Hepatocyte (in vitro differentiated cells): ENCODE data around the gene FSTL3. TPM values are rescaled to one million over a fixed set of nuclear protein-coding genes. Genes with fewer than 3 reads are reported as not detected.

Experiments used
- DNase-seq: peaks from one replicate; pipeline ENCODE4 v3.0.0-alpha.2; 2016; ENCODE audit warnings: low spot score
- H2AFZ ChIP-seq: fragments of 200-600 bp; sonication (generic); 2 replicates; pipeline ENCODE4 v1.6.0; 2016; ENCODE audit warnings: antibody characterized with exemption, mild to moderate bottlenecking
- H3K27ac ChIP-seq: fragments of 200-600 bp; sonication (generic); 2 replicates; pipeline ENCODE4 v1.5.1; 2016; ENCODE audit warnings: mild to moderate bottlenecking
- H3K27me3 ChIP-seq: fragments of 200-600 bp; sonication (generic); 2 replicates; pipeline ENCODE4 v1.6.1; 2016
- H3K36me3 ChIP-seq: fragments of 200-600 bp; sonication (generic); replicated peaks from 2 replicates; pipeline ENCODE4 v1.5.1; 2016; ENCODE audit warnings: low read depth; ENCODE audit not compliant: insufficient read depth
- H3K4me1 ChIP-seq: fragments of 200-600 bp; sonication (generic); 2 replicates; pipeline ENCODE4 v1.5.1; 2016; ENCODE audit warnings: mild to moderate bottlenecking, moderate library complexity; ENCODE audit not compliant: insufficient read depth
- H3K4me2 ChIP-seq: fragments of 200-600 bp; sonication (generic); 2 replicates; pipeline ENCODE4 v1.6.0; 2016
- H3K4me3 ChIP-seq: fragments of 200-600 bp; sonication (generic); 2 replicates; pipeline ENCODE4 v1.5.1; 2016; ENCODE audit warnings: mild to moderate bottlenecking
- H3K79me2 ChIP-seq: fragments of 200-600 bp; sonication (generic); 2 replicates; pipeline ENCODE4 v1.6.0; 2017; ENCODE audit warnings: mild to moderate bottlenecking
- H3K9me2 ChIP-seq: fragments of 200-600 bp; sonication (generic); replicated peaks from 2 replicates; pipeline ENCODE4 v1.6.0; 2017; ENCODE audit warnings: mild to moderate bottlenecking; ENCODE audit not compliant: insufficient read depth
- H3K9me3 ChIP-seq: fragments of 200-600 bp; sonication (generic); 2 replicates; pipeline ENCODE4 v1.5.1; 2016; ENCODE audit warnings: low read depth, mild to moderate bottlenecking
- H4K20me1 ChIP-seq: fragments of 200-600 bp; sonication (generic); 2 replicates; pipeline ENCODE4 v1.6.0; 2016; ENCODE audit warnings: mild to moderate bottlenecking; ENCODE audit not compliant: insufficient read depth, poor library complexity, severe bottlenecking
- EZH2 ChIP-seq: fragments of 200-600 bp; sonication (generic); IDR thresholded peaks from 2 replicates; pipeline ENCODE4 v1.6.1; 2016; ENCODE audit warnings: antibody characterized with exemption, mild to moderate bottlenecking, borderline replicate concordance
- EZH2phosphoT487 ChIP-seq: fragments of 200-600 bp; sonication (generic); IDR thresholded peaks from one replicate; pipeline ENCODE4 v1.6.1; 2018; ENCODE audit warnings: antibody characterized with exemption, mild to moderate bottlenecking, low read depth, moderate library complexity; ENCODE audit not compliant: unreplicated experiment, severe bottlenecking
- WGBS: methylation state at CpG from one replicate; pipeline ENCODE4 v1.1.6; 2016; ENCODE audit warnings: low lambda C conversion rate; ENCODE audit errors: missing lambda C conversion rate; 5-methylcytosine and 5-hydroxymethylcytosine counted together
- polyA plus RNA-seq: library from polyadenylated mRNA; unstranded; fragments of >200 nt; fragmentation: Nextera tagmentation; extraction: Ambion mirVana; gene quantifications from 2 replicates; pipeline ENCODE4 v1.2.1, GENCODE V29; 2016
- total RNA-seq: library from RNA; depleted of rRNA; stranded (reverse); fragments of >200 nt; gene quantifications from 2 replicates; pipeline ENCODE4 v1.2.3, GENCODE V29; 2014
- TF ChIP-seq, protein P1 (sequence below): fragments of 200-600 bp; sonication (generic); IDR thresholded peaks from 2 replicates; pipeline ENCODE4 v1.5.1; 2016; ENCODE audit warnings: antibody characterized with exemption, mild to moderate bottlenecking; ENCODE audit not compliant: poor library complexity

The FSTL3 gene
- total and polyA plus RNA-seq, 2 experiments from 2014 or later, result 131 to 171 TPM

DNA sequence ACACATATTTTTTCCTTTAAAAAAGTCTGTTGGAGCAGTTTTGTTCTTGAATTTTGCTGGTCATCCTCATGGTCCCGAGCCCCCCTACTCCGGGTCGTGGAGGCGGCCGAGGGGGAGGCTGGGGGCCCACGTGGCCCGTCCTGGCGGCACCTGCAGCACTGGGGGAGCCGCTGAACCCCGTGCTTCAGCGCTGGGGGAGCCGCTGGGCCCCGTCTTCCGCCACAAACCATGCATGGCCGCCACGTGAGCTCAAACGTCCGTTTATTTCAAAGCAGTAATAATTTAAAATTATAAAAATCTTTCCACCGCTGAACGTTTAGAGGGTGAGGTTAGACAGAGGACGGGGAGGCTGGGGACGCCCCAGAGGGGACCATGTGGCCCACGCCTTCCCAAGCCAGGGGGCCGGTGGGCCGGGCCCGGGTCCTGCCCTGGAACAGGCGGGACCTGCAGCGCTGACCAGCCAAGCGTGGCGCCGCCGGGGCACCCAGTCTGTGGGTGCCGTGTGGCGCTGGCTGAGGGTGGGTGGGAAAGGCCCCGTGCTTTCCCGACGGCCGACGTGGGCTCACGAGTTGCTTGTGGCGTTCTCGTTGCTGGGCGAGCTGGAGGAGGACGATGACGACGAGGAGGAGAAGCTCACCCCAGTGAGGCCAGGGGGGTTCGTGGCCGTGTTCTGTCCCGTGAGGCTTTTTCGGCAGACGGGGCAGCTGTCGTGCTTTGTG, 28.5 kb upstream of the FSTL3 start:
- TF ChIP-seq, protein P1, sequence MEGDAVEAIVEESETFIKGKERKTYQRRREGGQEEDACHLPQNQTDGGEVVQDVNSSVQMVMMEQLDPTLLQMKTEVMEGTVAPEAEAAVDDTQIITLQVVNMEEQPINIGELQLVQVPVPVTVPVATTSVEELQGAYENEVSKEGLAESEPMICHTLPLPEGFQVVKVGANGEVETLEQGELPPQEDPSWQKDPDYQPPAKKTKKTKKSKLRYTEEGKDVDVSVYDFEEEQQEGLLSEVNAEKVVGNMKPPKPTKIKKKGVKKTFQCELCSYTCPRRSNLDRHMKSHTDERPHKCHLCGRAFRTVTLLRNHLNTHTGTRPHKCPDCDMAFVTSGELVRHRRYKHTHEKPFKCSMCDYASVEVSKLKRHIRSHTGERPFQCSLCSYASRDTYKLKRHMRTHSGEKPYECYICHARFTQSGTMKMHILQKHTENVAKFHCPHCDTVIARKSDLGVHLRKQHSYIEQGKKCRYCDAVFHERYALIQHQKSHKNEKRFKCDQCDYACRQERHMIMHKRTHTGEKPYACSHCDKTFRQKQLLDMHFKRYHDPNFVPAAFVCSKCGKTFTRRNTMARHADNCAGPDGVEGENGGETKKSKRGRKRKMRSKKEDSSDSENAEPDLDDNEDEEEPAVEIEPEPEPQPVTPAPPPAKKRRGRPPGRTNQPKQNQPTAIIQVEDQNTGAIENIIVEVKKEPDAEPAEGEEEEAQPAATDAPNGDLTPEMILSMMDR, result no peak
- TF ChIP-seq EZH2phosphoT487 (no peak), EZH2 (no peak)
- no peak overlapping the region for H3K27ac ChIP-seq
- 96% methylated on average over 52 of the region's 52 CpGs for WGBS

DNA sequence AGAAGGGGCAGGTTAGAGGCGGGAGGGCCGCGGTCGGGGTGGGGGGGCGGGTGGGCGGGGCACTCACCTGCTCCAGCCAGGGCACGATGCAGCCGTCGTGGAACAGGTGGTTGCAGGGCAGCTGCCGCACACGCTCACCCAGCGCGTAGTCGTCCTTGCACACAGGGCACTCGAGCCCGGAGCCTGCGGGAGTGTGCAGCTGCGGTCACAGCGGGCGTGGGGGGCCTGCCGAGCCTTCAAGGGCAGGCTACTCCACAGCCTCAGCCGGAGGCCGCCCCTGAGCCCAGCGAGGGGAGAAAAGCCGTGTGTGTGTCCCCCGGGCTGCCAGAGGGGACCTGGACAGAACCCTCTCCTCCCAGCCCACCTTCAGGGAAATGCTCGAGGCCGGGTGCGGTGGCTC, 27.9 kb upstream of the FSTL3 start:
- no peaks in the 10 kb centered on the region for H3K36me3 ChIP-seq
- H2AFZ ChIP-seq, result no peak overlapping the region
- no peak overlapping the region for H3K4me2 ChIP-seq
- no peaks in the 10 kb centered on the region for H3K4me1 ChIP-seq
- H3K4me3 ChIP-seq, result no peak overlapping the region
- DNase-seq, result no peak
- 97% methylated on average over 25 of the region's 29 CpGs for WGBS
- peaks cover 16% of the 10 kb centered on the region for H4K20me1 ChIP-seq
- H3K9me2 ChIP-seq, result no peaks in the 10 kb centered on the region
- no peak overlapping the region for H3K27ac ChIP-seq
- H3K9me3 ChIP-seq, result no peaks in the 10 kb centered on the region
- no peaks in the 10 kb centered on the region for H3K27me3 ChIP-seq
- TF ChIP-seq, protein P1, result no peak
- TF ChIP-seq EZH2phosphoT487 (no peak), EZH2 (no peak)
- peaks cover 25% of the 10 kb centered on the region for H3K79me2 ChIP-seq

More for the DNA sequence above, 28.5 kb upstream of the FSTL3 start:
- no peaks in the 10 kb centered on the region for H3K27me3 ChIP-seq
- H3K4me3 ChIP-seq, result no peak overlapping the region
- DNase-seq, result no peak
- H3K9me3 ChIP-seq, result no peaks in the 10 kb centered on the region
- no peaks in the 10 kb centered on the region for H3K4me1 ChIP-seq
- H4K20me1 ChIP-seq, result peaks cover 10% of the 10 kb centered on the region
- H2AFZ ChIP-seq, result no peak overlapping the region
- H3K9me2 ChIP-seq, result no peaks in the 10 kb centered on the region
- no peaks in the 10 kb centered on the region for H3K36me3 ChIP-seq
- H3K4me2 ChIP-seq, result no peak overlapping the region
- H3K79me2 ChIP-seq, result peaks cover 19% of the 10 kb centered on the region

DNA sequence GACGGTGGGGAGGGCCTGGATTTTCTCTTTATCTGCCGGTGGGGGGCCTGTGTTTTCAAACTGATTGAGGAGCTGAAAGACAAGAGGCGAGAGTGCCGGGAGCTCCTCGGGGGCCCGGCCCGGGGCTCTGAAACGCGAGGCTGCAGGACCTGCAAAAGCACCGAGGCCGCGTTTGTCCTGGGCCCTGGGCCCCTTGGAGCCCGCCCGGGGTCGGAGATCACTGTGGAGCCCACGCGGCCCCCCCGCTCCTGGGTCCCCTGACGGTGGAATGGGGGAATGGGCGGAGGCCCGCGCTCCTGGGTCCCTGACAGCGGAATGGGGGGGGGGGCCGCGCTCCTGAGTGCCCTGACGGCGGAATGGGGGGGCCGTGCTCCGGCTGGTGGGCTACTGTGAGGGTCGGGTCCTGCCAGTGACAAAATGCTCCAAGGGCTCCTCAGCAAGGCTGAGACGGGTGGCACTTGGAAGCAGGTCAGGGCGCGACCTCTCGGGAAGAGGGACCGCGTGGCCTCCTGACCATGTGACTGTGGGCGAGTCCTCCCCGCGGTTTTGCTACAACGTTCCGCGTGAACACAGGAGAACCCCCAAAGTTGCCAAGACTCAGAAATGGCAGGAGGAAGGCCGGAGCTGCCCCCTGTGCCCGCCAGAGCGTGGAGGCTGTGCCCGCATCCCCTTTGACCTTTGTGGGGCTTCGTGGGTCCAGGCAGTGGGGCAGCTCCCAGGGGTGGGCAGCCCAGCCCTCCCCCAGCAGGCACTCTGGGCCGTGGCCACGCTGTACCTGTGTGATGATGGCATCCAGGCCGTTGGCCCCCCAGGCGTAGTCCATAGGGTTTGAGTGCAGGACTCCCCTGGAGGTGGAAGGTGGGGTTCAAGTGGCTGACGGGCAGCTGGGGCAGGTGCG, 27.0 kb upstream of the FSTL3 start:
- H4K20me1 ChIP-seq, result peaks cover 24% of the 10 kb centered on the region
- no peaks in the 10 kb centered on the region for H3K36me3 ChIP-seq
- no peak overlapping the region for H3K4me3 ChIP-seq
- no peaks in the 10 kb centered on the region for H3K4me1 ChIP-seq
- WGBS, result 96% methylated on average over 44 of the region's 53 CpGs
- DNase-seq, result no peak
- no peak overlapping the region for H2AFZ ChIP-seq
- H3K27ac ChIP-seq, result no peak overlapping the region
- H3K27me3 ChIP-seq, result no peaks in the 10 kb centered on the region
- no peaks in the 10 kb centered on the region for H3K9me3 ChIP-seq
- H3K4me2 ChIP-seq, result no peak overlapping the region
- peaks cover 33% of the 10 kb centered on the region for H3K79me2 ChIP-seq
- no peaks in the 10 kb centered on the region for H3K9me2 ChIP-seq
- TF ChIP-seq, protein P1, result no peak
- TF ChIP-seq EZH2 (no peak), EZH2phosphoT487 (no peak)
